Right lobe of liver (tissue), 4 donors: ENCODE results near the gene MROH2A.

ENCODE experiments used
- CTCF ChIP-seq, 4 donors: fragments of 200-600 bp in 3 of 4; fragments of 450-650 bp in 1 of 4; IDR thresholded peaks; one replicate each; pipeline versions ENCODE4 v1.5.1 to v1.8.0; 2016 to 2022; ENCODE audit warnings: antibody characterized with exemption in 4 of 4, mild to moderate bottlenecking in 2 of 4
- POLR2A ChIP-seq: fragments of 450-650 bp; IDR thresholded peaks from one replicate; pipeline ENCODE4 v1.6.1; 2017; ENCODE audit warnings: antibody characterized with exemption, mild to moderate bottlenecking
- donor health status: DM: no; HTN: no; CAD: no.
- donor health status: DM: no; HTN: no; CAD: no.
- donor health status: DM: no; HTN: yes; CAD: no.

DNA sequence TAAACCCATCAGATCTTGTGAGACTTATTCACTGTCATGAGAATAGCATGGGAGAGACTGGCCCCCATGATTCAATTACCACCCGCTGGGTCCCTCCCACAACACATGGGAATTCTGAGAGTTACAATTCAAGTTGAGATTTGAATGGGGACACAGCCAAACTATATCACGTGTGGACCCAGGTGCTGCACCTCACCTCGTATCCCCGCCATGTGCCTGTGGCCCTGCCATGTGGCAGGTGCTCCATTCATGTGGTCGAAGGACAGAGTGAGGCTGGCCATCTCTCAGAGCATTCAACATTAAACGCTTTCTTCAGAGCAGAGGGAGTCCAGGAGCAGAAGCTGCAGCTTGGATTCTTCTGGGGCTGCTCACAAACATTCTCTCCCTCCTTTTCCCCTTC, 32.3 kb downstream of the MROH2A start:
- TF ChIP-seq CTCF (IDR thresholded peaks at IDR 0.05) = no peak
- no peak for TF ChIP-seq POLR2A
